K562 (cell line): Measurements from ENCODE around the gene HGS. TPM values are rescaled to one million over a fixed set of nuclear protein-coding genes. Genes with fewer than 3 reads are reported as not detected.
A peak's percentile ranks its signal among the peaks of the same experiment; 100 is the strongest.

ENCODE experiments used
- C11orf30 ChIP-seq: fragments of 450-650 bp; IDR thresholded peaks from 2 replicates; pipeline ENCODE4 v1.6.1; 2016; ENCODE audit warnings: low read depth, mild to moderate bottlenecking
- GATAD2B ChIP-seq: fragments of 450-650 bp; IDR thresholded peaks from 2 replicates; pipeline ENCODE4 v1.6.1; 2017; ENCODE audit warnings: mild to moderate bottlenecking, borderline replicate concordance
- ILK ChIP-seq: fragments of 450-650 bp; IDR thresholded peaks from 2 replicates; pipeline ENCODE4 v1.6.1; 2016; ENCODE audit warnings: missing genetic modification characterization, low read depth, mild to moderate bottlenecking, missing compliant biosample characterization, moderate library complexity, borderline replicate concordance
- LARP7 ChIP-seq: fragments of 450-650 bp; IDR thresholded peaks from 2 replicates; pipeline ENCODE4 v1.6.1; 2016
- MTA3 ChIP-seq: fragments of 450-650 bp; formaldehyde crosslinking; IDR thresholded peaks from 2 replicates; pipeline ENCODE4 v1.6.1; 2017; ENCODE audit warnings: mild to moderate bottlenecking, borderline replicate concordance
- MYBL2 ChIP-seq, 2 experiments: fragments of 450-650 bp in 1 of 2; sonication (generic) in 1 of 2; formaldehyde crosslinking in 1 of 2; IDR thresholded peaks; 2 replicates each; pipeline versions ENCODE4 v1.6.1 to v1.8.1; 2017 to 2022; ENCODE audit warnings: borderline replicate concordance in 1 of 2, inconsistent platforms in 1 of 2, low read depth in 1 of 2, mild to moderate bottlenecking in 1 of 2, missing genetic modification reagents in 1 of 2, moderate library complexity in 1 of 2
- RBFOX2 ChIP-seq: fragments of 200-400 bp; formaldehyde crosslinking; IDR thresholded peaks from 2 replicates; pipeline ENCODE4 v1.6.1; 2017; ENCODE audit warnings: low read depth, mild to moderate bottlenecking, low read length, moderate library complexity
- SIN3A ChIP-seq, 2 experiments: fragments of 150-350 bp in 1 of 2; IDR thresholded peaks; 2 replicates each; pipeline ENCODE4 v1.6.1; 2011 to 2016; ENCODE audit warnings: borderline replicate concordance in 2 of 2, low read depth in 2 of 2, low read length in 2 of 2, mild to moderate bottlenecking in 2 of 2, moderate library complexity in 2 of 2; ENCODE audit not compliant: control insufficient read depth in 1 of 2
- polyA plus RNA-seq, 8 experiments: library from polyadenylated mRNA; depleted of rRNA in 4 of 8; stranded (reverse) in 5 of 8; unstranded in 3 of 8; fragments of >200 nt; fragmentation: Nextera tagmentation in 2 of 8; fragmentation: Illumina TruSeq in 1 of 8; extraction: Ambion mirVana in 2 of 8; extraction: Trizol in 1 of 8; gene quantifications; 2 replicates each; pipeline versions ENCODE4 v1.2.1 to v1.2.3, GENCODE V29; 2011 to 2014; ENCODE audit warnings: inconsistent platforms in 1 of 8, missing spikeins in 1 of 8
- total RNA-seq, 7 experiments: library from RNA; depleted of rRNA in 6 of 7; stranded (reverse); fragments of >200 nt in 6 of 7; fragmentation: Illumina TruSeq in 2 of 7; extraction: Trizol in 2 of 7; gene quantifications; 2 replicates each; pipeline versions ENCODE4 v1.2.1 to v1.2.3, GENCODE V29; 2011 to 2021; ENCODE audit warnings: low replicate concordance in 1 of 7
- TF ChIP-seq, protein P1 (sequence below): IDR thresholded peaks from 3 replicates; pipeline ENCODE4 v1.6.1; 2011; ENCODE audit warnings: borderline replicate concordance, mild to moderate bottlenecking, moderate library complexity; ENCODE audit not compliant: insufficient read length; ENCODE audit errors: extremely low read depth

HGS gene
- total and polyA plus RNA-seq, 9 of the 15 experiments (the other 6 are each of a cell fraction or from before 2014, with no cell fraction given), result 3.9 to 176 (median 77.1) TPM

- peak; percentile 34; the same call in 1 of the 2 replicates for TF ChIP-seq RBFOX2
- TF ChIP-seq LARP7, result no peak
- TF ChIP-seq MYBL2 (IDR thresholded peaks at IDR 0.05; ENCODE audit: low read depth), result no peak
- TF ChIP-seq MYBL2 (CRISPR knock-in tag; IDR thresholded peaks at IDR 0.05; ENCODE audit: borderline replicate concordance), result no peak
- TF ChIP-seq ILK (tag), result no peak
- TF ChIP-seq SIN3A (IDR thresholded peaks at IDR 0.05; ENCODE audit: borderline replicate concordance in 2 of 2, control insufficient read depth in 1 of 2, low read depth in 2 of 2, low read length in 2 of 2), result no peak
- TF ChIP-seq MTA3, result peak; percentile 63; the same call in 1 of the 2 replicates
- TF ChIP-seq GATAD2B, result no peak
- TF ChIP-seq, protein P1, sequence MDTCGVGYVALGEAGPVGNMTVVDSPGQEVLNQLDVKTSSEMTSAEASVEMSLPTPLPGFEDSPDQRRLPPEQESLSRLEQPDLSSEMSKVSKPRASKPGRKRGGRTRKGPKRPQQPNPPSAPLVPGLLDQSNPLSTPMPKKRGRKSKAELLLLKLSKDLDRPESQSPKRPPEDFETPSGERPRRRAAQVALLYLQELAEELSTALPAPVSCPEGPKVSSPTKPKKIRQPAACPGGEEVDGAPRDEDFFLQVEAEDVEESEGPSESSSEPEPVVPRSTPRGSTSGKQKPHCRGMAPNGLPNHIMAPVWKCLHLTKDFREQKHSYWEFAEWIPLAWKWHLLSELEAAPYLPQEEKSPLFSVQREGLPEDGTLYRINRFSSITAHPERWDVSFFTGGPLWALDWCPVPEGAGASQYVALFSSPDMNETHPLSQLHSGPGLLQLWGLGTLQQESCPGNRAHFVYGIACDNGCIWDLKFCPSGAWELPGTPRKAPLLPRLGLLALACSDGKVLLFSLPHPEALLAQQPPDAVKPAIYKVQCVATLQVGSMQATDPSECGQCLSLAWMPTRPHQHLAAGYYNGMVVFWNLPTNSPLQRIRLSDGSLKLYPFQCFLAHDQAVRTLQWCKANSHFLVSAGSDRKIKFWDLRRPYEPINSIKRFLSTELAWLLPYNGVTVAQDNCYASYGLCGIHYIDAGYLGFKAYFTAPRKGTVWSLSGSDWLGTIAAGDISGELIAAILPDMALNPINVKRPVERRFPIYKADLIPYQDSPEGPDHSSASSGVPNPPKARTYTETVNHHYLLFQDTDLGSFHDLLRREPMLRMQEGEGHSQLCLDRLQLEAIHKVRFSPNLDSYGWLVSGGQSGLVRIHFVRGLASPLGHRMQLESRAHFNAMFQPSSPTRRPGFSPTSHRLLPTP, result no peak
- peak; percentile 69 for TF ChIP-seq C11orf30
These were observed 51.7 kb downstream of the HGS start (continued) for GRCh38 chr17:81735264-81736102.
